ENCODE results near the gene MAN1C1.

DNA sequence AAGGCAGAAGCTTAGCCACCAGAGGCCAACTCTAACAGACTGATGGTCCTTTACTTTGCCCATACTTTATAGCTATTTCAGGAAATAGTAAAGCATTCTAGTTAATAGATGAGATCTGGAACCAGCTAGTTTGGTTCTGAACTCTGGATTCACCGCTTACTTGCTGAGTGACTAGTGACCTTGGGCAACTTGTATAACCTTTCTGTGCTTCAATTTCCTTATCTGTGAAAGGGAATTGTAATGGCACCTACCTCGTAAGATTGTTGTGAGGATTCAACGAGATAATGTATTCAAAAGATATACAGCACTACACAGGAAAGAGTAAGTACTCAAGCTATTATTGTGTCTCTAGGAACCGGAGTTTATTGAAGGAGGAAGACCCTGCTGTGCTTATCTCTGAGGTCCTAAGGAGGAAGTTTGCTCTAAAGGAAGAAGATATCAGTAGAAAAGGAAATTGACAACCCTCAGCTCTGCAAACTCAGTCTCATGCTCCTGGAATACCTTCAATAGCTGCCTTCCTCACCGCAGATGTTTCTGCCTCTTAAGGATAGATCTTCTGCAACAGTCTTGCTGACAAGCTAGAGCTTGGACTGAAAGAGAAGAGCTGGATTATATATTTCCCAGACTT, 215.1 kb downstream of the MAN1C1 start:
- TF ChIP-seq CTCF (IDR thresholded peaks at IDR 0.05; ENCODE audit: low read depth, low read length) (no peak), EZH2phosphoT487 (IDR thresholded peaks at IDR 0.05; ENCODE audit: low read depth) (no peak)

Measured in OCI-LY3 (cell line).